Liver (tissue), 9 donors: Measurements from ENCODE around the gene MRPL37. TPM values are rescaled to one million over a fixed set of nuclear protein-coding genes. Genes with fewer than 3 reads are reported as not detected.
A peak's percentile ranks its signal among the peaks of the same experiment; 100 is the strongest.

Source experiments
- DNase-seq: peaks from one replicate; pipeline ENCODE4 v3.0.0-alpha.2; 2017; ENCODE audit warnings: low spot score
- H3K27ac ChIP-seq, 2 donors: one replicate each; pipeline ENCODE4 v1.7.0; 2013; ENCODE audit warnings: inconsistent platforms in 2 of 2, low read length in 2 of 2, control low read depth in 1 of 2, low read depth in 1 of 2, mild to moderate bottlenecking in 1 of 2
- H3K27me3 ChIP-seq, 4 donors: one replicate each; pipeline versions ENCODE4 v1.6.1 to v1.7.0; 2013; ENCODE audit warnings: low read length in 3 of 4, inconsistent platforms in 1 of 4, mild to moderate bottlenecking in 1 of 4, moderate library complexity in 1 of 4; ENCODE audit not compliant: control insufficient read depth in 4 of 4, insufficient read depth in 4 of 4
- H3K36me3 ChIP-seq, 4 donors: one replicate each; pipeline versions ENCODE4 v1.6.1 to v1.7.0; 2013; ENCODE audit warnings: low read length in 3 of 4, mild to moderate bottlenecking in 3 of 4, low read depth in 1 of 4, moderate library complexity in 1 of 4; ENCODE audit not compliant: control insufficient read depth in 4 of 4, insufficient read depth in 3 of 4
- H3K4me1 ChIP-seq, 4 donors: one replicate each; pipeline versions ENCODE4 v1.6.1 to v1.7.0; 2013; ENCODE audit warnings: low read length in 3 of 4, mild to moderate bottlenecking in 3 of 4, moderate library complexity in 1 of 4; ENCODE audit not compliant: control insufficient read depth in 4 of 4, insufficient read depth in 4 of 4
- H3K4me3 ChIP-seq, 3 donors: one replicate each; pipeline versions ENCODE4 v1.6.1 to v1.7.0; 2013; ENCODE audit warnings: low read length in 3 of 3, control low read depth in 1 of 3, low read depth in 1 of 3, mild to moderate bottlenecking in 1 of 3
- H3K9ac ChIP-seq, 2 donors: one replicate each; pipeline ENCODE4 v1.7.0; 2013; ENCODE audit warnings: low read length in 2 of 2, mild to moderate bottlenecking in 2 of 2, moderate library complexity in 2 of 2, control low read depth in 1 of 2, low read depth in 1 of 2
- H3K9me3 ChIP-seq, 4 donors: one replicate each; pipeline versions ENCODE4 v1.6.1 to v1.7.0; 2013; ENCODE audit warnings: low read length in 3 of 4; ENCODE audit not compliant: control insufficient read depth in 4 of 4
- EGR1 ChIP-seq, 2 donors: IDR thresholded peaks; 2 replicates each; pipeline ENCODE4 v1.6.1; 2016 to 2018; ENCODE audit warnings: antibody characterized with exemption in 2 of 2, low read depth in 2 of 2
- FOXA1 ChIP-seq: IDR thresholded peaks from 2 replicates; pipeline ENCODE4 v1.6.1; 2016; ENCODE audit warnings: antibody characterized with exemption
- FOXA2 ChIP-seq: IDR thresholded peaks from 2 replicates; pipeline ENCODE4 v1.6.1; 2016; ENCODE audit warnings: antibody characterized with exemption
- GABPA ChIP-seq, 2 donors: IDR thresholded peaks in 1 of 2; conservative IDR thresholded peaks in 1 of 2; 2 replicates each; pipeline ENCODE4 v1.6.1; 2016; ENCODE audit warnings: antibody characterized with exemption in 2 of 2, mild to moderate bottlenecking in 1 of 2, moderate library complexity in 1 of 2
- HNF4A ChIP-seq, 2 donors: conservative IDR thresholded peaks; 2 replicates each; pipeline ENCODE4 v1.6.1; 2016; ENCODE audit warnings: antibody characterized with exemption in 2 of 2, mild to moderate bottlenecking in 2 of 2
- HNF4G ChIP-seq: IDR thresholded peaks from 2 replicates; pipeline ENCODE4 v1.6.1; 2016; ENCODE audit warnings: antibody characterized with exemption
- JUND ChIP-seq, 2 donors: IDR thresholded peaks; 2 replicates each; pipeline ENCODE4 v1.6.1; 2016; ENCODE audit warnings: antibody characterized with exemption in 2 of 2
- NR2F2 ChIP-seq: IDR thresholded peaks from 2 replicates; pipeline ENCODE4 v1.6.1; 2016; ENCODE audit warnings: antibody characterized with exemption
- RAD21 ChIP-seq, 2 donors: IDR thresholded peaks; 2 replicates each; pipeline ENCODE4 v1.6.1; 2016; ENCODE audit warnings: antibody characterized with exemption in 2 of 2, mild to moderate bottlenecking in 2 of 2
- RXRA ChIP-seq, 2 donors: IDR thresholded peaks; 2 replicates each; pipeline ENCODE4 v1.6.1; 2017 to 2018; ENCODE audit warnings: antibody characterized with exemption in 2 of 2, mild to moderate bottlenecking in 1 of 2
- SP1 ChIP-seq: IDR thresholded peaks from 2 replicates; pipeline ENCODE4 v1.6.1; 2018; ENCODE audit warnings: antibody characterized with exemption, mild to moderate bottlenecking
- TAF1 ChIP-seq: conservative IDR thresholded peaks from 2 replicates; pipeline ENCODE4 v1.6.1; 2016; ENCODE audit warnings: antibody characterized with exemption, mild to moderate bottlenecking
- YY1 ChIP-seq: IDR thresholded peaks from 2 replicates; pipeline ENCODE4 v1.6.1; 2016; ENCODE audit warnings: antibody characterized with exemption, mild to moderate bottlenecking
- whole genome bisulfite sequencing: extraction: QIAGEN DNeasy Blood & Tissue Kit; methylation state at CpG from one replicate; pipeline ENCODE4 v1.1.7; 2013; 5-methylcytosine and 5-hydroxymethylcytosine counted together
- polyA plus RNA-seq, 2 donors: library from polyadenylated mRNA; stranded (reverse) in 1 of 2; unstranded in 1 of 2; fragments of 200-250 nt in 1 of 2; fragments of >200 nt in 1 of 2; fragmentation: Nextera tagmentation in 1 of 2; extraction: Ambion mirVana in 1 of 2; gene quantifications; one replicate each; pipeline versions ENCODE4 v1.2.1 to v1.2.3, GENCODE V29; 2013 to 2015
- total RNA-seq, 2 donors: library from RNA; depleted of rRNA; stranded (reverse); fragments of >200 nt; gene quantifications; one replicate each; pipeline ENCODE4 v1.2.3, GENCODE V29; 2014
- TF ChIP-seq, protein P1 (sequence below): IDR thresholded peaks from 2 replicates; pipeline ENCODE4 v1.6.1; 2016; ENCODE audit warnings: antibody characterized with exemption
- TF ChIP-seq, protein P2 (sequence below): IDR thresholded peaks from 2 replicates; pipeline ENCODE4 v1.6.1; 2016; ENCODE audit warnings: antibody characterized with exemption
- TF ChIP-seq, protein P3 (sequence below): IDR thresholded peaks from 2 replicates; pipeline ENCODE4 v1.6.1; 2016; ENCODE audit warnings: antibody characterized with exemption, mild to moderate bottlenecking
- TF ChIP-seq, protein P4 (sequence below): IDR thresholded peaks from 2 replicates; pipeline ENCODE4 v1.6.1; 2016; ENCODE audit warnings: antibody characterized with exemption
- TF ChIP-seq, protein P5 (sequence below): fragments of 150-350 bp; IDR thresholded peaks from 2 replicates; pipeline ENCODE4 v1.5.1; 2017; ENCODE audit warnings: improper control_type of control experiment, low read depth, low read length; ENCODE audit not compliant: missing input control
- donor health status: healthy.
- donor health status: healthy.
- donor health status: healthy.
- donor health status: healthy.
- donor health status: healthy.

Gene MRPL37
- total and polyA plus RNA-seq, 4 donors: 34.7 to 114 (median 69.2) TPM

DNA sequence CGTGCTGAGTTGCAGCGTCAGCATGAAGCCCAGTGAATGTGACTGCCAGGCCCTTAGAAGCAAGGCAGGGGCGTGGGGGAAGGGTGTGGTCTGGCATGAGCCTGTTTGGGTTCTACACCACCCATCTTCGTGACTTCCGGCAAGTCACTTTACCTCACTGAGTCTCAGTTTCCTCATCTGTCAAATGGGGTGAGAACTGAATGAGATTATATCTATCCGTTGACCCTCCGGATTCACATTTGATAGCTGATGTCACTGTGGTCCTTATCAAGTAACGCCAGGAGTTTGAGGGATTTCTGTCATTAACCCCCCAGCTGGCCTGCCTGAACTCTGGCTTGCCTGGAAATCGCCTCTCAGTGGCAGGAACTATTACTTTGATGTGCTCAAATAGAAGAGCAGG lies 15.6 kb downstream of the MRPL37 start:
- TF ChIP-seq YY1 (no peak), NR2F2 (no peak), TAF1 (no peak), EGR1 (IDR thresholded peaks at IDR 0.05; ENCODE audit: low read depth in 2 of 2) (no peak), GABPA (IDR thresholded peaks at IDR 0.05 in 1 of 2, conservative IDR thresholded peaks at IDR 0.05 in 1 of 2) (no peak), JUND (IDR thresholded peaks at IDR 0.05) (no peak), RXRA (IDR thresholded peaks at IDR 0.05) (no peak)
- TF ChIP-seq, protein P1, sequence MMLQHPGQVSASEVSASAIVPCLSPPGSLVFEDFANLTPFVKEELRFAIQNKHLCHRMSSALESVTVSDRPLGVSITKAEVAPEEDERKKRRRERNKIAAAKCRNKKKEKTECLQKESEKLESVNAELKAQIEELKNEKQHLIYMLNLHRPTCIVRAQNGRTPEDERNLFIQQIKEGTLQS: no peak
- TF ChIP-seq, protein P2, sequence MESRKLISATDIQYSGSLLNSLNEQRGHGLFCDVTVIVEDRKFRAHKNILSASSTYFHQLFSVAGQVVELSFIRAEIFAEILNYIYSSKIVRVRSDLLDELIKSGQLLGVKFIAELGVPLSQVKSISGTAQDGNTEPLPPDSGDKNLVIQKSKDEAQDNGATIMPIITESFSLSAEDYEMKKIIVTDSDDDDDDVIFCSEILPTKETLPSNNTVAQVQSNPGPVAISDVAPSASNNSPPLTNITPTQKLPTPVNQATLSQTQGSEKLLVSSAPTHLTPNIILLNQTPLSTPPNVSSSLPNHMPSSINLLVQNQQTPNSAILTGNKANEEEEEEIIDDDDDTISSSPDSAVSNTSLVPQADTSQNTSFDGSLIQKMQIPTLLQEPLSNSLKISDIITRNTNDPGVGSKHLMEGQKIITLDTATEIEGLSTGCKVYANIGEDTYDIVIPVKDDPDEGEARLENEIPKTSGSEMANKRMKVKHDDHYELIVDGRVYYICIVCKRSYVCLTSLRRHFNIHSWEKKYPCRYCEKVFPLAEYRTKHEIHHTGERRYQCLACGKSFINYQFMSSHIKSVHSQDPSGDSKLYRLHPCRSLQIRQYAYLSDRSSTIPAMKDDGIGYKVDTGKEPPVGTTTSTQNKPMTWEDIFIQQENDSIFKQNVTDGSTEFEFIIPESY: no peak
- TF ChIP-seq, protein P3, sequence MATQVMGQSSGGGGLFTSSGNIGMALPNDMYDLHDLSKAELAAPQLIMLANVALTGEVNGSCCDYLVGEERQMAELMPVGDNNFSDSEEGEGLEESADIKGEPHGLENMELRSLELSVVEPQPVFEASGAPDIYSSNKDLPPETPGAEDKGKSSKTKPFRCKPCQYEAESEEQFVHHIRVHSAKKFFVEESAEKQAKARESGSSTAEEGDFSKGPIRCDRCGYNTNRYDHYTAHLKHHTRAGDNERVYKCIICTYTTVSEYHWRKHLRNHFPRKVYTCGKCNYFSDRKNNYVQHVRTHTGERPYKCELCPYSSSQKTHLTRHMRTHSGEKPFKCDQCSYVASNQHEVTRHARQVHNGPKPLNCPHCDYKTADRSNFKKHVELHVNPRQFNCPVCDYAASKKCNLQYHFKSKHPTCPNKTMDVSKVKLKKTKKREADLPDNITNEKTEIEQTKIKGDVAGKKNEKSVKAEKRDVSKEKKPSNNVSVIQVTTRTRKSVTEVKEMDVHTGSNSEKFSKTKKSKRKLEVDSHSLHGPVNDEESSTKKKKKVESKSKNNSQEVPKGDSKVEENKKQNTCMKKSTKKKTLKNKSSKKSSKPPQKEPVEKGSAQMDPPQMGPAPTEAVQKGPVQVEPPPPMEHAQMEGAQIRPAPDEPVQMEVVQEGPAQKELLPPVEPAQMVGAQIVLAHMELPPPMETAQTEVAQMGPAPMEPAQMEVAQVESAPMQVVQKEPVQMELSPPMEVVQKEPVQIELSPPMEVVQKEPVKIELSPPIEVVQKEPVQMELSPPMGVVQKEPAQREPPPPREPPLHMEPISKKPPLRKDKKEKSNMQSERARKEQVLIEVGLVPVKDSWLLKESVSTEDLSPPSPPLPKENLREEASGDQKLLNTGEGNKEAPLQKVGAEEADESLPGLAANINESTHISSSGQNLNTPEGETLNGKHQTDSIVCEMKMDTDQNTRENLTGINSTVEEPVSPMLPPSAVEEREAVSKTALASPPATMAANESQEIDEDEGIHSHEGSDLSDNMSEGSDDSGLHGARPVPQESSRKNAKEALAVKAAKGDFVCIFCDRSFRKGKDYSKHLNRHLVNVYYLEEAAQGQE: no peak
- no peak overlapping the region for H3K4me3 ChIP-seq
- H3K27me3 ChIP-seq: no peaks in the 10 kb centered on the region
- no peak for DNase-seq
- peaks cover 0 to 15% (median 2%) of the 10 kb centered on the region in 4 donors for H3K4me1 ChIP-seq
- H3K27ac ChIP-seq: no peak overlapping the region
- WGBS: 95% methylated on average over 9 of the region's 9 CpGs
- H3K36me3 ChIP-seq: peaks cover 17 to 82% (median 72%) of the 10 kb centered on the region in 4 donors
- no peak overlapping the region for H3K9ac ChIP-seq
- no peaks in the 10 kb centered on the region for H3K9me3 ChIP-seq

DNA sequence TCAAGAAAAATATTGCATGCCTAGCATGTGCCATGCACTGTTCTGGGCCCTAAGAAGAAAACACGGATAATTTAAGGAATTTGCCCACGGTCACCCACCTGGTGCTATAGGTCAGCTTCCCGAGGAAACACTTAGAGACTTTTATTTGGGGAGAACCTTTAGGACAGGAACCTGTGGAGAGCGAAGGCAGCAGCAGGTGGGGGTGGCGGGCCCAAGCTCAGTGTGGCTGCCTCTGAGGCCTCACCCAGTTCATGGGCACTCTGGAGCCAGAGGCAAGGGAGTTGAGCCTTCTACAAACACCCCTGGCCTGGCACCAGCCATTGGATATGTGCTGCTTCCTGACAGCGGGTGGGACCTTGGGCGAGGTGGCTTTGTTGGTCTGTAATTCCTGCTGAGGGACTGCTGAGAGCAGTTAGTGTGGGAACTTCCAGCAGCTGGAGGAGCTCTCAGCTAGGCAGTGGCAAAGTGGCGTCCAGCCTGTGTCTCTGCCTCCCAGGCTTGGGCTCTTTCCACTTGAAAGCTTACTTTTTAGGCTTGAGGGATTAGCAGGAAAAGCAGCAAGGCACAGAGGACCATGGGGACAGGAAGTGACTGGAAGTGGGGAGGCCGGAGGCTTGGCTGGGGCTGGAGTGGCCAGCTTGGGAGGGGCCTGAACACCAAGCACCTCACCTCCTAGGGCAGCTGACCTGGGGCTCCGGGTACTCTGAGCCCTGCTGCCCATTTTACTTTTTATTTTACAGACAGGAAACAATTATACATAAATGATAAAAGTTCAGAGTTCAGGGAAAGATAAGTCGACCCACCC lies 19.1 kb downstream of the MRPL37 start:
- 80% methylated on average over 11 of the region's 11 CpGs for WGBS
- H3K36me3 ChIP-seq: peaks cover 5 to 47% (median 45%) of the 10 kb centered on the region in 4 donors
- TF ChIP-seq RAD21 (IDR thresholded peaks at IDR 0.05) (peak in 1 of 2 donors; percentile 8), TAF1 (no peak)
- peak overlapping the region; percentile 18 to 31 for H3K27ac ChIP-seq
- H3K4me3 ChIP-seq: no peak overlapping the region
- DNase-seq: no peak
- no peaks in the 10 kb centered on the region for H3K9me3 ChIP-seq
- peaks cover 0 to 18% (median 2%) of the 10 kb centered on the region in 4 donors for H3K4me1 ChIP-seq
- H3K27me3 ChIP-seq: no peaks in the 10 kb centered on the region
- no peak overlapping the region for H3K9ac ChIP-seq

DNA sequence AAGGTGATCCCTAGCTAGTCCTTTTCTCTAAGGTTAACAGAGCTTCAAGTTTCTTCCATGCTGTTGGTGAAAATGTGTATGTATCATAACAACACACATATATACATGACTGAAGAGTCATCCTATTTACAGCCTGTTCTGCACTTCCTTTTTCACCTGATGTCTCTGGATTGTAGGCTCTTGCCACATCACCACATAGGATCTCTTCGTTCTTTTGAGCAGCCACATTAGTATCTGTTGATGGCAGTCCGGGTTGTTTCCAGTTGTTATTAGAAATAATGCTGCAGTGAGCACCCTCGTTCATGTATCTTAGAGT lies 19.7 kb downstream of the MRPL37 start:
- peaks cover 5 to 41% (median 40%) of the 10 kb centered on the region in 4 donors for H3K36me3 ChIP-seq
- no peak overlapping the region for H3K9ac ChIP-seq
- 55% methylated on average over 3 of the region's 3 CpGs for WGBS
- H3K9me3 ChIP-seq: no peaks in the 10 kb centered on the region
- H3K4me1 ChIP-seq: peaks cover 0 to 18% (median 2%) of the 10 kb centered on the region in 4 donors
- no peak overlapping the region for H3K4me3 ChIP-seq
- no peaks in the 10 kb centered on the region for H3K27me3 ChIP-seq
- no peak for DNase-seq
- H3K27ac ChIP-seq: peak overlapping the region; percentile 31 to 55
- TF ChIP-seq, protein P4, sequence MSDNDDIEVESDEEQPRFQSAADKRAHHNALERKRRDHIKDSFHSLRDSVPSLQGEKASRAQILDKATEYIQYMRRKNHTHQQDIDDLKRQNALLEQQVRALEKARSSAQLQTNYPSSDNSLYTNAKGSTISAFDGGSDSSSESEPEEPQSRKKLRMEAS: no peak
- TF ChIP-seq, protein P5, sequence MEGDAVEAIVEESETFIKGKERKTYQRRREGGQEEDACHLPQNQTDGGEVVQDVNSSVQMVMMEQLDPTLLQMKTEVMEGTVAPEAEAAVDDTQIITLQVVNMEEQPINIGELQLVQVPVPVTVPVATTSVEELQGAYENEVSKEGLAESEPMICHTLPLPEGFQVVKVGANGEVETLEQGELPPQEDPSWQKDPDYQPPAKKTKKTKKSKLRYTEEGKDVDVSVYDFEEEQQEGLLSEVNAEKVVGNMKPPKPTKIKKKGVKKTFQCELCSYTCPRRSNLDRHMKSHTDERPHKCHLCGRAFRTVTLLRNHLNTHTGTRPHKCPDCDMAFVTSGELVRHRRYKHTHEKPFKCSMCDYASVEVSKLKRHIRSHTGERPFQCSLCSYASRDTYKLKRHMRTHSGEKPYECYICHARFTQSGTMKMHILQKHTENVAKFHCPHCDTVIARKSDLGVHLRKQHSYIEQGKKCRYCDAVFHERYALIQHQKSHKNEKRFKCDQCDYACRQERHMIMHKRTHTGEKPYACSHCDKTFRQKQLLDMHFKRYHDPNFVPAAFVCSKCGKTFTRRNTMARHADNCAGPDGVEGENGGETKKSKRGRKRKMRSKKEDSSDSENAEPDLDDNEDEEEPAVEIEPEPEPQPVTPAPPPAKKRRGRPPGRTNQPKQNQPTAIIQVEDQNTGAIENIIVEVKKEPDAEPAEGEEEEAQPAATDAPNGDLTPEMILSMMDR: no peak
- TF ChIP-seq FOXA1 (no peak), TAF1 (no peak), JUND (IDR thresholded peaks at IDR 0.05) (no peak), YY1 (no peak), SP1 (no peak), RAD21 (IDR thresholded peaks at IDR 0.05) (no peak), HNF4G (no peak), FOXA2 (no peak), HNF4A (conservative IDR thresholded peaks at IDR 0.05) (no peak)
